HG03439 (cell line): Measurements from ENCODE around the gene HOTAIR.

ENCODE experiments used
- ATAC-seq: cut with Tn5 transposase; IDR thresholded peaks from one replicate; pipeline ENCODE4 v1.9.1; 2021; ENCODE audit warnings: mild to moderate bottlenecking, moderate library complexity; ENCODE audit not compliant: unreplicated experiment

Gene HOTAIR

DNA sequence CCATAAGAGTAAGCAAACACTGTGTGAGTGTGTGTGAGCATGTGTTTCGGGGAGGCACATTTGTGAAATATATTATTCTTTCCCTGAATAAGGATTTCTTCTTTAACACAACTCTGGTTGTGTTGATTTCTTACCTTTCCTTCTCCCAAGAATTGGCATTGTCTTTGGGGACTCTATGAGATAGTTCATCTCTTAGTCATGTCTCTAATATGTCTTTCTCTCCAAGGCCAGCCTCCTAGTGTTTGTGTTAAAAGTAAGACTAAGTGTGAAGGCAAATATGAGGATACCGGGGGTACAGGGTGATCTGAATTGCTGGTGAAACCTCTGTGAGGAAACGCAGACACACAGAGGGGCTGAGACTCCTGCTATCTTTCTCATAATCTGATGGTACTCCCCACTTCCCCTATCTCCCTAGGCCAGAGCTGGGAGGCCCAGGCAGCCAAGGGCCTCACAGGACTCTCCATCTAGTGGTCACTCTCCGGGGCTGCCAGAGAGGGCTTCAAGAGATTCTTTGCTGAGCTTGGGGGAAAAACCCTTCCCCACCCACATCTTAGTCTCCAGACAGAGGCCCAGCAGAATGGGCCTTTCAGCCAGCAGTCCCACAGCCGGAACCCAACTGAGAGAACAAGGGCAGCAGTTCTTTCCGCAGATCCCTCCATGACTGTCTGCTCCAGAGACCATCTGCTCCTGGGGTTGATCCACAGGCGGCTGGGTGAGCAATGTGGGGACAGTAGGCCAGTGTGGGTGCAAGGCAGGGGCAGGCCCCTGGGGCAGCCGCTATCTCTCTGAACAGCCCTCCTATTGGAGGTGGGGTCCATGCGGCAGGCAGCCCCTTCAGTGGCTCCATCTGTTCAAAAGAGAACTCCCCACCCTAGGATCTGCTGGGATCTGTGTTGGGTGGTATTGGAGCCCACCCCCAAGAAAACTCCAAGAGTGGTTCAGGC lies 25.8 kb downstream of the HOTAIR start:
- no peak for ATAC-seq

DNA sequence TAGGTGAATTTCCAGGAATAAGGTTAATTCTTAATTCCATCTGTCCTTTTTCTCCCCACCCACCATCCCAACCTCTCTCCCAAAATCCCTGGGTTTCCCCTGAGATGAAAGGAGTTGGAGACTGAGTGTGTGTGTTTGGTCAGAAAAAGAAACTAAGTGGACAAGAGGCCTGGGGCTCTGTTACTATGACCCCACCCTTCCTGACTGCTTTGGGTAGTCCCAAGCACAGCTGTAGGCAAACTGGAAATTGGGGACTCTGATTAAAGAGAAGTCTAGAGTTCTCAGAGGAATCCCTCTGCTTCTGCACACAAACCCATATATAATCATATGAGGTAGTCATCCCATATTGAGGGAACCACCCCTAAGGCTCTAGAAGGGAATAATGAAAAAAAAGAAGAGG lies 27.0 kb downstream of the HOTAIR start:
- ATAC-seq: no peak

DNA sequence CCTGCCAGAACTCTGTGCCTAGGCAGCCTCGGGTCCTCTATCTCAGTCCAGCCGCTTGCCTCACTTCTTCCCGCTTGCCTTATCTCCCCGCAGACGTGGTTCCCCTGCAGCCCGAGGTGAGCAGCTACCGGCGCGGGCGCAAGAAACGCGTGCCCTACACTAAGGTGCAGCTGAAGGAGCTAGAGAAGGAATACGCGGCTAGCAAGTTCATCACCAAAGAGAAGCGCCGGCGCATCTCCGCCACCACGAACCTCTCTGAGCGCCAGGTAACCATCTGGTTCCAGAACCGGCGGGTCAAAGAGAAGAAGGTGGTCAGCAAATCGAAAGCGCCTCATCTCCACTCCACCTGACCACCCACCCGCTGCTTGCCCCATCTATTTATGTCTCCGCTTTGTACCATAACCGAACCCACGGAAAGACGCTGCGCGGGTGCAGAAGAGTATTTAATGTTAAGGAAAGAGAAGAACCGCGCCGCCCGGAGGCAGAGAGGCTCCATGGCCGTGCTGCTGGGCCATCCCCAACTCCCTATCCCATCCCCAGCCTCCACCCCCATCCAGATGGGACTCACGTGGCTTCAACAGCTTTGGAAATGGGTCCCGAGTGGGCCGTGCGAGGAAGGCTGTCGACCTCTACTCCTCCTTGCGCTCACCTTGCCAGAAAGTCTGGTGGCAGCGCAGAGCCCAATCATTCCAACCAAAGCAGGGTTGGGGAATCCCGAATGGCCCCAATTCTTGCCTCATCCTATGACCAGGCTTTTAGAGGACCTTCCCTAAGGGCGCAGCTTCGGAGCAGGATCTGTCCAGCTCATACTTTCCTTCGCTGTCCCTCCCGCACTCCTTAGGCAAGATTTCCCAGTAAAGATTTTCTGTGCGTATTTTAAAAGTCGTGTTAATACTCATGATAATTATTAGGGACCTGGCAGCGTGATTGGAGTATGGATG lies 29.6 kb downstream of the HOTAIR start:
- no peak for ATAC-seq

DNA sequence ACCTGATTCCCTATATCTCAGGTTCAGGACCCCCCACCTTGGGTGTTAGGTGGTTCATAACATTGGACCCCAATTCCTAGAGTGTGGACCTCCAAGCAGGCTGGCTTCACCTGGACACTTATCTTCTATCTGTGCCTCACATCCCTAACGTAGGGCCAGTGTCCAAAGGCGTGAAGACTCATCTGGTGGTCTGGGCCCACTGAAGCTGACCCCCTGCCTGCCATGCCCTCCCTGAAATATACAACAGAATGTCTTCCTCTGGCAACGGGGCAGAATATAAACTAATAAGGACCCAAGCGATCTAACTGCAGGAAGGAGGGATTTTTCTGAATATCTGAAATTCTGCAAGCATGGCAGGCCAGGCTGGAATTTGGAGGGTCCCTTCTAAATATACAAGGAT lies 30.5 kb downstream of the HOTAIR start:
- no peak for ATAC-seq

DNA sequence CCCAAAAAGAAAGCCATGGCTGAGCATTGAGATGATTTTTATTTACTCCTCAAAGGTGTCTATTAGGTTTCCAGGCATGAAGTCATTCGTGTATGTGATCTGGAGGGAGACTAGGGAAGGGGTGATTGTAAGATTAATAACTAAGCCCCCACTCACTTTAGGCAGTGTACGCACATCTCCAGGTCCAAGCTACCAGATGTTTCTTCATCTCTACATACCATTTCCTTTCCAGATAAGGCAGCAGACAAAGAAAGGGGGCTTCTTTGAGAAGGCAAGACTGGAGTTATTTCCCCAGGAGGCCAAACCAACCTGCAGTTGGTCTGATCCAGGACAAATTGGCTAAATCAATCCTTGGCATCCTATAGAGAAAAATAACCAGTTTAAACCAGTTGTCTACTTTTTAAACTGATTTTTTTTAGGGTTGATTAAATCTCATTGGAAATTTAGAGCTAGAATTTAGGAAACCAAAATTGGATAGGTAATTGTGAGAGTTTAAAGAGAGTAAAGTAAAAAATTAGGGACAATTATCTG lies 32.2 kb downstream of the HOTAIR start:
- no peak for ATAC-seq

DNA sequence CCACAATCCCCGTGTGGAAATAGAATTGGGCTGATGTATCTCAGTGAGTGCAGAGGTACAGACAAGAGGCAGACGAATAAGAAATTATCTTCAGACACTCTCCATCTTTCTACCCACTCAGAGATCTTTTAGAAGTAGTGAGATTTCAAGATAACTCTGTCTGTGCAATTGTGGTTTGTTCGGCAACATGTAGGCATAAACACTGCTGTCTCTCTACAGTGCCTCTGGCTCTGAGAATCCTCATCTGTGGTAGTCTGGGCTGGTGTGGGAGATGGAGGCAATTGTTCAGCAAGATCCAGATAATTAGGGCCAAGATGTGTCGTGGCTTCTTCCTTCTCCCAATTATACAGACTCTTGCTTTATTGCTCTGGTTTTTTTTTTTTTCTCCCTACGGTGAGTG lies 33.0 kb downstream of the HOTAIR start:
- no peak for ATAC-seq

DNA sequence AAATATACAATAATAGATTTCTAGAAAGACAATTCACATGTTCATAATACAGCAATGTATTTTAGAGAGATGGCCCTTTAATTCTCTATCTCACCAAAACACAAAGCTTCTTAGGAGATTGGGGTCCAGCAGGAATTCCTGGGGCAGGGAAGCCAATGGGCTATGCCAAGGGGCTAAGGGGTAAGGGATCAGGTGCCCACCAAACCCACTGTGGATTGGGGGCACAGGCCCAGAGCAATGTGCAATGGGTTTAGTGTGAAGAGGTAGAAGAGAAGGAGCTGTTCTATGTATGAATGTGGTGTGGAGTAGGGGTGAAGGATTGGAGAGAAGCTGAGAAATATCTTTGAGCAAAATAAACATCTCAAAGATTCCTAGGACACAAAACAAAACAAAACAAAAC lies 33.6 kb downstream of the HOTAIR start:
- ATAC-seq: no peak

DNA sequence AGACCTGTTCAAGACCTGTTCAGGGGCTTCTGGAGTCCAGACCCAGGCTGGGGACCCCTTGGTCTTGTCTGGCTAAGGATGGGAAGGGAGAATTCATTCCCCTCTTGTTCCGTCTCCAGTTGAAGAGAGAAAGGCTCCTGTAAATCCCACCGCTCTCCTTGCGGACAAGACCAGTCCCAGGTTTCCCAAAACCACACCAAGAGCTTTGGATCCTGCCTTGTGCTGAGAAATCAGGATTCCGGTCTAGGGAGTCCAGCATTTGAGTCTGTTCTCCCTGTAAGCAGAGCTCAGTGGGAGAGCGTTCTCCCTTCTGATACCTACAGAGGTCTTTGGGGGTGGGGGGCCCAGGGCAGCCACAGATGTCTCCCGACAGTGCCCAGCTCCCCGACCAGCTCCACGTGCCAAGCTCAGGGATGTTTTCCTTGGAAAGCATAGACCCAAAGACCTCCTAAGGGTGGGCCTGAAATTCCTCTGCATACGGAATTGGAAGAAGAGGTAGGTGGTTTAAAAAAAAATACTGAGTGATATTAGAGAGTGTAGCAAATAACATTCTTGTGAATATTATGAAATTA lies 34.2 kb downstream of the HOTAIR start:
- no peak for ATAC-seq

DNA sequence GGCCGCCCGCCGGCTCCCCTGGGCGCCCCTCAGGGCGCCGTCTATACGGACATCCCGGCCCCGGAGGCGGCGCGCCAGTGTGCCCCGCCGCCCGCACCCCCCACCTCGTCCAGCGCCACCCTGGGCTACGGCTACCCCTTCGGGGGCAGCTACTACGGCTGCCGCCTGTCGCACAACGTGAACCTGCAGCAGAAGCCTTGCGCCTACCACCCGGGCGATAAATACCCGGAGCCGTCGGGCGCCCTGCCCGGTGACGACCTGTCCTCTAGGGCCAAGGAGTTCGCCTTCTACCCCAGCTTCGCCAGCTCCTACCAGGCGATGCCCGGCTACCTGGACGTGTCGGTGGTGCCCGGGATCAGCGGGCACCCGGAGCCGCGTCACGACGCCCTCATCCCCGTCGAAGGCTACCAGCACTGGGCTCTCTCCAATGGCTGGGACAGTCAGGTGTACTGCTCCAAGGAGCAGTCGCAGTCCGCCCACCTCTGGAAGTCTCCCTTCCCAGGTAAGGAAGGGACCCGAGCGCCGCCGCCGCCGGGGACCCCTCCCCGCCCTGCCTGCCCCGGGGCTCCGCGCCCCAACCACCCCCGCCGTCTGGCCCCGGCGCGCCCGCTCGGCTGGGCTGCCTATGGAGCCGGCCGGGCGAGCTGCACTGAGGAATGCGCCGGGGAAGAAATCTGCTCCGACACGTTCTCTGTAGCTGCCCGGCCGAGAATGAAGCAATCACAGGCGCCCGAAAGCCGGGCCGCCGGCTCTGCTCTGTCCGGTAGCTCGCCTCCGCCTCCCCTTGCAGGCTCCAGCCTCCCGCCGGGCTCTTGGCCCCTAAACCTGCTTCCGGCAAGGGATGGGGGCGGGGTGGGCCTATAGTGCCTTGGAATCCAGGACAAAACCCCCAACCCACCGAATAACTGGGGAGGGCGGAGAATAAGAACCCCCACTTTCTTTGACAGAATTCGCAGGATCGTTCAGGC lies 35.3 kb downstream of the HOTAIR start:
- no peak for ATAC-seq

DNA sequence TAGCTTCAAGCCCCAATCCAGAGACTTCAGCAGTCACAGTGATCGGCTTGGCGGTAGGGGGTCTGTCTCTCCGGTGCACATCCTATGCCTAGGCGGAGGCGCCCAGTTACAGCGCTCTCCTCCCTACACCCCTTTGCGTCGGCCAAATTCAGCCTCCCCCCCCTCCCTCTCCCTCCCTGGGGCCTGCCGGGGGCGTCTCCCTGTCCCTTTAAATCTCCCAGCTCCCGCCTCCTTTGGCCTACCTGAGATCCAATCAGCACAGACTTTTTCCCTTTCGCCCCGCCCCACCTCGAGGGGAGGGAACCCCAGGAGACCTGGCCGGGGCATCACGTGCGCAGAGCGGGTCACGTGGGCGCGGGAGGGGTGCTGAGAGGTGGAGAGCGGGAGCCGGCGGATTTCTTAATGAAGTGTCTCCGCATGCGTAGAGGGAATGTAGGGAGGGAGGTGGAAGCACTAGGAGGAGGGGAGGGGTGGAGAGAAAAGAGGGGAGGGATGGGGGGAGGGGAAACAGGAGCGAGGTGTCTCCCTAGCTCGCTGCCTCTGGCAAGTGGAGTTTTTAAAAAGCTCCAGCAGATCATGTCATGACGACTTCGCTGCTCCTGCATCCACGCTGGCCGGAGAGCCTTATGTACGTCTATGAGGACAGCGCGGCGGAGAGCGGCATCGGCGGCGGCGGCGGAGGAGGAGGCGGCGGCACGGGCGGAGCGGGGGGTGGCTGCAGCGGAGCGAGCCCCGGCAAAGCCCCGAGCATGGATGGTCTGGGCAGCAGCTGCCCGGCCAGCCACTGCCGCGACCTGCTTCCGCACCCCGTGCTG lies 36.2 kb downstream of the HOTAIR start, which contains the start of gene HOXC13:
HOXC13 (plus strand) TSS at position 506 of the 815 bp plus-strand sequence; CDS start at position 582, 76 bp downstream.
- no peak for ATAC-seq

DNA sequence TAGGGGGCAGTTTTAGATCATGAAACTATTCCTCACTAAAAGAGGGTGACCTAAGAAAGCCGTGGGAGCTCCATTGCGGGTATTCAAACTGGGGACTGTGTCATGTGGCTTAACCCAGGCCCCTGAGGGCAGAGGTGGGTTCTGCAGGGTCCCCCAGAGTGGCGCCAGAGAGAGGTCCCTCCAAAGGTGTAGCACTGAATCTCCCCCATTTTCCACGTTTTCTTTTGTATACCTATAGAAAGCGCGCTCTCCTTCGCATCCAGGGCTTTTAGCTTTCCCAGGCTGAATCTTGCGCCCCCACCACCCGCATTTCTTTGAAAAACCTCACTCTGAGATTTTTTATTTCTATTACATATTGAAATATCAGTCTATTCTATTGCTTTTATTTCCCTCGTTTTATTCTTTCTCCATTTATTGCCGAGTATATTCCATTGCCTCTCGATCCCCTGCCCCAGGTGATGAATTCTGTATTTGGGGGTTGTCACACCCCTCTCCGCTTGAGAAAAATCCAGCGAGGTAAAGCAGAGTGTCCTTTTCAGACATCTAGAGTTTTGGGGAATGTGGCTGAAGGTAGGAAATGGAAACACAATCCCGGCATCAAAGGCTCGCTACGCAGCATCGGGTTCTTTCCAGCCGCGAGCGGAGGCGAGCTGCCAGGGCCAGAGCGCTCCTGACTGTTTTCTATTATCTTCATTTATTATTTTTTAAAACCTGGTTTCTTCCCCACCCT lies 37.0 kb downstream of the HOTAIR start:
- no peak for ATAC-seq

DNA sequence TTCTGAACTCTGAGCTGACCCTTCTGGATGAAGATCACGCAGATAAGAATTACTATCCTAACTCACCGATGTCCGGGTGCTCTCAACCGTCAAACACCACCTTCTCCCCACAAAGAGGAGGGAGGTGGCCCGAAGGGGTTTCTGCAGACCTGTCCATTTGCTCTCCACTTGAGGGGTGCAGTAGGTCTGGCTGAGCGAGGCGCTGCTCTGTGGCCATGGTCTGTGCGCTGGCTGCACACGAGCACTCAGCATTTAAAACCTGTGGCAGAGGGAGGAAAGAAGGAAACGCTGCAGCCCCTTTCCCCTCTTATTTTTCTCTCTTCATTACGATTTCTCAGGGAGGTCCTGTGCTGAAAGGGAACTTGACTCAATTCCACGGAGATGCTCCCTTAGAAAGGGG lies 37.7 kb downstream of the HOTAIR start:
- no peak for ATAC-seq

DNA sequence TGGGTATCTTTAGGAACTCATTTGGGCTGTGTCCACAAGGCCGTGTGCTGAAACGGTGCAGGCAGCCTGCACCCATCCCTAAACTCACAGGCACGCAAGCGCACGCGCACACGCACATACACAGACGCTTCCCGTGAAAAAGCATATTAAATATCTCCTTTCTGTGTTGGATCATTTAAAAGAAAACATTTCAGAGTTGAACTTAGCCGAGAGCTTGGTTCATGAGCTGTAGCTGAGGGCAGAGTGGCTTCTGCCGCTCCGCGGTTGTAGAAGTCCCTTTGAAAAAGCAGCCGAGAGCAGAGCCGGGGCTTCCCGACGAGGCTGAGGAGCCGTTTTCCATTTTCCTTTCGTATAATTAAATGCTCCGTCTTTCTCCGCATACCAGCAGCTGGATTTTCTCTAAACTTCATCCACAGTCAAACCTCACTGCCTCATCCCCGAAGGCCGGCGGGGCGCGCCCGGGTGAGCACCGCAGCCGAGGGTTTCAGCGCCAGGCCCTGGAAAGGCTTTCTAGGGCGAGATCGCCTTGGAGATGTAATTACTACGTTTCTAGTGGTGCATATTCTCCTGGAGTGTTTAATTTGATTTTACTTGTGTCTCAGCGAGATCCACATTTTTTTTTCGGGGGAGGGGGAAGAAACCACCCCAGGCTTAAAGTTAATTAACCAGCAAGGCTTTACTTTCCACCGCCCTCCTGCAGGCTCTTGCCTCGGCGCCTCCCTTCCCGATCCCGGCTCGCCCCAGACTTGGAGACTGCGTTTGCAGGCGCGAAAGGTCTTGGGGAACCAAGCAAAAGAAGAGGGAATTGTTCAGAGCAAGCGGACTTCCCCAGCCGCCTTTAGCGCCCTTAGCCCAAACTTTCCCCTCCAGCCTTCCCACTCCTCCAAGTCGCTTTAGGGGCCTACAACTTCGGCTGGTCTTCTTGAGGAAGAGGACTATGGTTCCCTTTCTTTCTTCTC lies 39.1 kb downstream of the HOTAIR start:
- ATAC-seq: no peak

DNA sequence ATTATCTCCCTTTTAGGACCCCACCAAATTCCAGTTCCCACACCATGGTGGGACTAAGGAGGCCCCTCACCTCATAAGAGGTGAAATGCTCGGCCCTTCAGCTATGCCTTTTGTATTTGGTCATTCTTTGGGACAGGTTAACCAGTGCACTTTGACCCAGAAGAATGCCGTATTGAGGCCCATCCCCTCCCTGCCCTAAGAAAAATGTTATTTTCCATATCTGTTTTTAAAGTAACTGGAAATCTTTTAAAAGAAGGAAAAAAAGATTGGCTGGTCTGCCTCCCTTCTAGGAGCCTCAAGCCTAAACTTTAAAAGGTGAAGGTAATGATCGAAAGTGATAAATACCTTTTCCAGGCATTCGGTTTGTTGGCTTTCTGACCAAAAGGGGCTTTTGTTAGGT lies 41.8 kb downstream of the HOTAIR start:
- no peak for ATAC-seq

DNA sequence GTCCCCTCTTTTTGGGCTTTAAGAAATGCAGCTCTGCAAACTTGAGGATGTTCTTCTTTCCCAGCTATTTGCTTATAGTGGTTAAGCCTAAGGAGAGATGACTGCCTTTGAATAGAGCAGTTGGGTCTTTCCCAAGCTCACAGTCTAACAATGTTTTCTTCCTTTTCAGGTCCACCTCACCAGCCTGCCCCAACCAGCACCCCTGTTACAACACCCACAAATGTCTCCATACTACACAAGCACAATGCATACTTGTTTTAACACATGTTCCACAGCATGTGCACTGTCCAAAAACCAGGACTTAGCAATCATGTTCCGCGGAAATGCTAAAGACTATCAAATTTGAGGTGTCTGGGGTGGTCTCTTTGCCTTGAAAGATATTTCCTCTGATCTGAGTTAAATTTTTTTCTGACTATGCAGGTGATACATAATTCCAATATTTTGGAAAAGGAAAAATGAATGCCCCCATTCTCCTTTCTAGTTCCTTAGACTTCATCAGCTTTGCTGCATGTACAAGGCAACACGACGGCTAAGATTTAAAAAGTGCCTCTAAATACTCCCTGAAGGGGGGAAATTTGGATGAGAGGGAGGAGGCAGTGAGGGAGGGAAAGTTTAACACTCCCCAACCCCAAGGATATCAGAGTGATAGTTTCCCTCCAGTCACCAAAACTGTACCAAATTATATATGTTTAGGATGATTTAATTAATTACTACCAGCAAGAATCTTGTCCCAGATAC lies 42.7 kb downstream of the HOTAIR start:
- no peak for ATAC-seq

DNA sequence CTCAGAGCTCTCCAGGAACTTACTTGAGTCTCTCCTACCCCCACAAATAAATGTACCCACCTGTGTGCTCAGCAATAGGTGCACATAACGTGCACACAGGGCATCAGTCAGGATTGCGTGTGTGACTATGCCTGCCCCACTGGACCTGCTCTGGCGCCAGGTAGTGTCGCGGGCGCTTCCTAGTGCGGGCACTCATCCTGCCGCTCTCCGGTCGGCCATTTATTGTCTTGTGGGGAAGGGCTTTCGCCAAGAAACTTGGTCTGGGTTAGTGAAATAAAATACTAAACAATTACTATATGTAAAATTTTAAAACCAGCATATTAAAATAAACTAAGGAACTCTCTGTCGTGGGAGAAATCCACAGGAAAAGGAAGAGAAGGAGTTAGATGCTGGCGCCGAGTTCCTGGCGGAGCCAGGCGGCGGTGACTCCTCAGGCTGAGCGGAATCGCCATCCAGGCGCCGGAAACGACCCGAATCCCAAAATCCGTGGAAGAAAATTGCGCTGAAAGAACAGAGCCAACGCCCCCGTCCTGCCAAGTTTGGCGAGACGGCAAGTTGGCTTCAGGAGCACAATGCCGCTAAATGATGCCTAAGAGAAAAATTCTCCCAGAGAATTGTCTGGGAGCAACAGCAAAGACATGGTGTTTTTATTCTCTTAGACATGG lies 44.0 kb downstream of the HOTAIR start:
- ATAC-seq: no peak
